ENCODE data around the gene SPATA9. TPM values are rescaled to one million over a fixed set of nuclear protein-coding genes. Genes with fewer than 3 reads are reported as not detected.
"Not testable (repeated sequence)": the region's sequence is repeated elsewhere in the genome, so short reads cannot be mapped to it uniquely, and the experiment has no call there.

Gene SPATA9
- total RNA-seq, 1 donor from 2014 or later, result 0.25 TPM

- no peak for ATAC-seq
These were observed 35.4 kb upstream of the SPATA9 start for GRCh38 chr5:95718203-95718602.

GRCh38 chr5:95717439-95717838 is 34.6 kb upstream of the SPATA9 start:
- ATAC-seq, result no peak
- DNase-seq (ENCODE audit: low spot score), result no peak

More at GRCh38 chr5:95718203-95718602, 35.4 kb upstream of the SPATA9 start:
- no peak for DNase-seq (ENCODE audit: low spot score)

GRCh38 chr5:95715799-95716461 is 33.1 kb upstream of the SPATA9 start:
- DNase-seq (ENCODE audit: low spot score), result no peak
- no peak for ATAC-seq

GRCh38 chr5:95713960-95714710 is 31.3 kb upstream of the SPATA9 start:
- DNase-seq (ENCODE audit: low spot score) (no peak), ATAC-seq (no peak)

- ATAC-seq; DNase-seq (ENCODE audit: low spot score): not testable (repeated sequence)
These were observed 30.5 kb upstream of the SPATA9 start for GRCh38 chr5:95713246-95713645.

GRCh38 chr5:95712347-95712958 is 29.7 kb upstream of the SPATA9 start:
- no peak for ATAC-seq
- DNase-seq (ENCODE audit: low spot score), result no peak

- no peak for ATAC-seq
- DNase-seq (ENCODE audit: low spot score), result no peak
These were observed 28.9 kb upstream of the SPATA9 start for GRCh38 chr5:95711501-95712346.

- peak; percentile 11 for ATAC-seq
- DNase-seq (ENCODE audit: low spot score), result not testable (repeated sequence)
These were observed 28.1 kb upstream of the SPATA9 start for GRCh38 chr5:95710651-95711500.

- ATAC-seq, result peak; percentile 71
- DNase-seq (ENCODE audit: low spot score), result peak; percentile 55
These were observed 27.3 kb upstream of the SPATA9 start for GRCh38 chr5:95709967-95710650.

- DNase-seq (ENCODE audit: low spot score) (no peak), ATAC-seq (no peak)
These were observed 26.1 kb upstream of the SPATA9 start for GRCh38 chr5:95708876-95709275.

- DNase-seq (ENCODE audit: low spot score); ATAC-seq: not testable (repeated sequence)
These were observed 24.9 kb upstream of the SPATA9 start for GRCh38 chr5:95707534-95708188.

GRCh38 chr5:95707055-95707454 is 24.3 kb upstream of the SPATA9 start:
- DNase-seq (ENCODE audit: low spot score), result no peak

GRCh38 chr5:95706196-95706595 is 23.4 kb upstream of the SPATA9 start:
- not testable (repeated sequence) for DNase-seq (ENCODE audit: low spot score); ATAC-seq

More at GRCh38 chr5:95707055-95707454, 24.3 kb upstream of the SPATA9 start:
- no peak for ATAC-seq

- ATAC-seq (no peak), DNase-seq (ENCODE audit: low spot score) (no peak)
These were observed 21.4 kb upstream of the SPATA9 start for GRCh38 chr5:95704150-95704549.

GRCh38 chr5:95701074-95701473 is 18.3 kb upstream of the SPATA9 start:
- ATAC-seq (no peak), DNase-seq (ENCODE audit: low spot score) (no peak)

GRCh38 chr5:95699337-95699736 is 16.5 kb upstream of the SPATA9 start:
- no peak for ATAC-seq

GRCh38 chr5:95697781-95698681 is 15.2 kb upstream of the SPATA9 start:
- DNase-seq (ENCODE audit: low spot score) (no peak), ATAC-seq (no peak)

More at GRCh38 chr5:95699337-95699736, 16.5 kb upstream of the SPATA9 start:
- DNase-seq (ENCODE audit: low spot score), result no peak

- DNase-seq (ENCODE audit: low spot score), result no peak
- ATAC-seq, result no peak
These were observed 7.5 kb upstream of the SPATA9 start for GRCh38 chr5:95690333-95690732.
